Lower lobe of right lung (tissue), 2 donors: ENCODE results near the gene PRKAR1B. TPM values are rescaled to one million over a fixed set of nuclear protein-coding genes. Genes with fewer than 3 reads are reported as not detected.

Experiments
- ATAC-seq, 2 donors: fragments of 200-7000 bp; cut with Tn5 transposase; one replicate each; pipeline ENCODE4 v1.9.1; 2020 to 2022; ENCODE audit warnings: mild to moderate bottlenecking in 2 of 2, moderate library complexity in 2 of 2
- DNase-seq: peaks from one replicate; pipeline ENCODE4 v3.0.0-alpha.2; 2020
- H3K27ac ChIP-seq: fragments of 200-600 bp; one replicate; pipeline ENCODE4 v1.8.0; 2022
- H3K27me3 ChIP-seq: fragments of 200-600 bp; one replicate; pipeline ENCODE4 v1.8.0; 2022; ENCODE audit warnings: low read depth
- H3K36me3 ChIP-seq: fragments of 200-600 bp; one replicate; pipeline ENCODE4 v1.8.0; 2022; ENCODE audit warnings: mild to moderate bottlenecking
- H3K4me1 ChIP-seq: fragments of 200-600 bp; one replicate; pipeline ENCODE4 v1.8.0; 2022
- H3K4me3 ChIP-seq: fragments of 200-600 bp; one replicate; pipeline ENCODE4 v1.8.0; 2022; ENCODE audit warnings: mild to moderate bottlenecking
- H3K9me3 ChIP-seq: fragments of 200-600 bp; one replicate; pipeline ENCODE4 v1.8.0; 2022
- CTCF ChIP-seq: fragments of 200-600 bp; IDR thresholded peaks from one replicate; pipeline ENCODE4 v1.8.0; 2022; ENCODE audit warnings: antibody characterized with exemption, mild to moderate bottlenecking
- intact Hi-C: fragments of 100-400 bp; cut with DNase I; formaldehyde crosslinking; loops from one replicate; pipeline ENCODE4 v1.11.0; 2022
- total RNA-seq: library from RNA; stranded (reverse); fragmentation: NEBNext Ultra II Directional; extraction: Animal tissue kit (Norgen Biotek cat#: 25700); gene quantifications from one replicate; pipeline ENCODE4 v1.2.1, GENCODE V29; 2021
- donor health status: DM: no; HTN: yes; CAD: no; lungs with severe emphysema.

The PRKAR1B gene
- total RNA-seq, 1 donor from 2014 or later, result 16.8 TPM

DNA sequence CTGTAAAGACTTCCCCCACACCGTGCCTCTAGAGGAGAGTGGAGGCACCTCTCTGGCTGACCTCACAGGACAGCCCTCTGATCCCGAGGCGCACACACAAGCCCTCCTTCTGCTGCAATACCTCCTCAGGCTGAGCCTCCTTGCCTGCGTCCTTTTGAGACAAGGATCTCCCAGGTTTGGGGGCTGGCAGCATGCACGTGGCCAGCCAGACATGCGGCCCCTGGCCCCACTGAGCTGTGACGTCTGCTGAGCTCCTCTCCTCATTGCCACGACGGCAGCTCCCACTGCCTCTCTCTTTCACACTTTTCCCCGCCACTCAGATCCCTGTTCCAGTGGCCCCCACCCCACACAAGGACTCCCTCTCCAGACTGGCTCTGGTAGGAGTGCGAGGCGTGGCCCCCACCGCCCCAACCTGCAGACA lies 12.8 kb downstream of the PRKAR1B start:
- no peak overlapping the region for H3K27ac ChIP-seq
- H3K27me3 ChIP-seq, result peaks cover 7% of the 10 kb centered on the region
- intact Hi-C loops, result no loop called here
- no peak overlapping the region for H3K4me3 ChIP-seq
- H3K36me3 ChIP-seq, result no peaks in the 10 kb centered on the region
- DNase-seq (peak; percentile 35), ATAC-seq (no peak)
- no peak for TF ChIP-seq CTCF
- no peaks in the 10 kb centered on the region for H3K4me1 ChIP-seq
- no peaks in the 10 kb centered on the region for H3K9me3 ChIP-seq

DNA sequence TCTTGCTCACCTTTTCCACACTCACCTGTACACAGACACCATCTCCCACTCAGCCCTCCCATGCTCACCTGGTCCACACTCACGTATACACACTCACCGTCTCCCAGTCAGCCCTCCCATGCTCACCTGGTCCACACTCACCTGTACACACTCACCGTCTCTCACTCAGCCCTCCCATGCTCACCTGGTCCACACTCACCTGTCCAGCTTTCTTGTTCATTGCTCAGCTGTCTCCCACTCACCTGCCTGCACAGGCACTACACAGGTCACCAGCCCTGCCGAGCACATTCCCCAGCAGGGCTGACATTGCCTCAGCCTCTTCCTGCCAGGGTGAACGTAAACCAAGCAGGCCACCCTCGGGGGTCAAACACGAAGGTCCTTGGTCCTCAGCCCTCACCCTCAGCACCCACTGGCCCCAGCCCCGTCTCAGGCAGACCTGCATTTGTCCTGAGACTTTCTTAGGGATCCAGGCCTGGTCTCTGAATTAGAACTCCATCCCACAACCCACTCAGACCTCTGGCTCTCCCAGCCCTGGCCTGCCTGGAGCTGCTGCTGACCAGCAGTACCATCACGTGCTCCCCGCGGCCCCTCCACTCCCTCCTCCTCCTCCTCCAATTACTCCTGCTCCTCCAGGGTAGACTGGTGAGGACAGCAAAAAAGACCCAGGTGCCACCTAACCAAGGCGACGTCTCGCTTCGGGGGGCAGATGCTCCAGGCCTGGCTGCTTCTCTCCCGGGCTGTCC lies 13.4 kb downstream of the PRKAR1B start:
- Histone ChIP-seq H3K27ac (no peak overlapping the region), H3K4me3 (no peak overlapping the region), H3K36me3 (no peaks in the 10 kb centered on the region), H3K4me1 (no peaks in the 10 kb centered on the region), H3K9me3 (no peaks in the 10 kb centered on the region), H3K27me3 (peaks cover 7% of the 10 kb centered on the region)
- no peak for TF ChIP-seq CTCF
- peak in 1 of 2 donors; percentile 8 for ATAC-seq
- intact Hi-C loops, result no loop called here
- no peak for DNase-seq

DNA sequence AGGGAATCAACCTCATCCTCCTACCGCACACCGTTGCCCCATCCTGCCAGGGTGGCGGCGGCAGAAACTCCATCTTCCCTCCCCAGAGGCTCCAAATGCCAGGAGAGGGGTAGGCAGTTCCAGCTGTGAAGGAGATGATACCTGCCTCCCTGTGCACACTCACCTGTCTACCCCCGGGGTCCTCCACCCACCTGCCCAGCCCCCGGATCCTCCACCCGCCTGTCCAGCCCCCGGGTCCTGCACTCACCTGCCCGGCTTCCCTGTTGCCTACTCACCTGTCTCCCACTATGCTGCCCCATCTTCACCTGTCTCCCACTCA lies 14.0 kb downstream of the PRKAR1B start:
- no peak overlapping the region for H3K4me3 ChIP-seq
- DNase-seq, result peak; percentile 36
- no peaks in the 10 kb centered on the region for H3K36me3 ChIP-seq
- intact Hi-C loops, result no loop called here
- no peak for TF ChIP-seq CTCF
- no peak for ATAC-seq
- no peaks in the 10 kb centered on the region for H3K9me3 ChIP-seq
- H3K27ac ChIP-seq, result no peak overlapping the region
- H3K4me1 ChIP-seq, result no peaks in the 10 kb centered on the region
- H3K27me3 ChIP-seq, result peaks cover 7% of the 10 kb centered on the region

GRCh38 chr7:712381-713138 lies 14.5 kb downstream of the PRKAR1B start:
- H3K4me3 ChIP-seq, result peak overlapping the region; percentile 60
- DNase-seq, result peak; percentile 36
- no peak for TF ChIP-seq CTCF

GRCh38 chr7:711922-712380 lies 15.1 kb downstream of the PRKAR1B start:
- Histone ChIP-seq H3K36me3 (no peaks in the 10 kb centered on the region), H3K27me3 (peaks cover 7% of the 10 kb centered on the region), H3K9me3 (no peaks in the 10 kb centered on the region), H3K27ac (peak overlapping the region; percentile 67), H3K4me1 (no peaks in the 10 kb centered on the region), H3K4me3 (peak overlapping the region; percentile 60)
- intact Hi-C loops, result no loop called here
- TF ChIP-seq CTCF, result no peak
- ATAC-seq, result no peak
- DNase-seq, result peak; percentile 30

More at GRCh38 chr7:712381-713138, 14.5 kb downstream of the PRKAR1B start:
- H3K27ac ChIP-seq, result peak overlapping the region; percentile 67
- no peaks in the 10 kb centered on the region for H3K4me1 ChIP-seq
- H3K9me3 ChIP-seq, result no peaks in the 10 kb centered on the region
- ATAC-seq, result no peak
- intact Hi-C loops, result no loop called here
- peaks cover 7% of the 10 kb centered on the region for H3K27me3 ChIP-seq
- no peaks in the 10 kb centered on the region for H3K36me3 ChIP-seq
